RWPE2 (cell line): Measurements from ENCODE around the gene FNDC10.

Source experiments
- ATAC-seq: fragments of 200-7000 bp; cut with Tn5 transposase; 3 replicates; pipeline ENCODE4 v1.9.1; 2021; ENCODE audit warnings: low read depth
- DNase-seq: peaks from one replicate; pipeline ENCODE4 v3.0.0-alpha.2; 2020; ENCODE audit warnings: low spot score
- H3K27ac ChIP-seq: fragments of 450-650 bp; 2 replicates; pipeline ENCODE4 v1.5.1; 2017; ENCODE audit warnings: mild to moderate bottlenecking; ENCODE audit not compliant: poor library complexity, severe bottlenecking
- H3K27me3 ChIP-seq: fragments of 250-450 bp; sonication (Bioruptor Pico); 2 replicates; pipeline ENCODE4 v1.5.1; 2021; ENCODE audit warnings: mild to moderate bottlenecking, moderate library complexity; ENCODE audit not compliant: insufficient read depth, poor library complexity, severe bottlenecking
- H3K36me3 ChIP-seq: fragments of 250-450 bp; sonication (Bioruptor Pico); 2 replicates; pipeline ENCODE4 v1.5.1; 2020; ENCODE audit warnings: low read depth, mild to moderate bottlenecking, moderate library complexity
- H3K4me1 ChIP-seq: fragments of 250-450 bp; sonication (Bioruptor Pico); 2 replicates; pipeline ENCODE4 v1.5.1; 2021; ENCODE audit warnings: mild to moderate bottlenecking, moderate library complexity; ENCODE audit not compliant: insufficient read depth, poor library complexity, severe bottlenecking
- H3K4me3 ChIP-seq: fragments of 250-450 bp; sonication (Bioruptor Pico); 2 replicates; pipeline ENCODE4 v1.5.1; 2021; ENCODE audit warnings: mild to moderate bottlenecking, moderate library complexity; ENCODE audit not compliant: severe bottlenecking
- H3K9me3 ChIP-seq: fragments of 250-450 bp; sonication (Bioruptor Pico); 2 replicates; pipeline ENCODE4 v1.5.1; 2021; ENCODE audit warnings: mild to moderate bottlenecking, moderate library complexity; ENCODE audit not compliant: severe bottlenecking
- TF ChIP-seq, protein P1 (sequence below): fragments of 450-650 bp; IDR thresholded peaks from one replicate; pipeline ENCODE4 v1.5.1; 2017; ENCODE audit warnings: mild to moderate bottlenecking, moderate library complexity; ENCODE audit not compliant: poor library complexity, severe bottlenecking

FNDC10 gene

DNA sequence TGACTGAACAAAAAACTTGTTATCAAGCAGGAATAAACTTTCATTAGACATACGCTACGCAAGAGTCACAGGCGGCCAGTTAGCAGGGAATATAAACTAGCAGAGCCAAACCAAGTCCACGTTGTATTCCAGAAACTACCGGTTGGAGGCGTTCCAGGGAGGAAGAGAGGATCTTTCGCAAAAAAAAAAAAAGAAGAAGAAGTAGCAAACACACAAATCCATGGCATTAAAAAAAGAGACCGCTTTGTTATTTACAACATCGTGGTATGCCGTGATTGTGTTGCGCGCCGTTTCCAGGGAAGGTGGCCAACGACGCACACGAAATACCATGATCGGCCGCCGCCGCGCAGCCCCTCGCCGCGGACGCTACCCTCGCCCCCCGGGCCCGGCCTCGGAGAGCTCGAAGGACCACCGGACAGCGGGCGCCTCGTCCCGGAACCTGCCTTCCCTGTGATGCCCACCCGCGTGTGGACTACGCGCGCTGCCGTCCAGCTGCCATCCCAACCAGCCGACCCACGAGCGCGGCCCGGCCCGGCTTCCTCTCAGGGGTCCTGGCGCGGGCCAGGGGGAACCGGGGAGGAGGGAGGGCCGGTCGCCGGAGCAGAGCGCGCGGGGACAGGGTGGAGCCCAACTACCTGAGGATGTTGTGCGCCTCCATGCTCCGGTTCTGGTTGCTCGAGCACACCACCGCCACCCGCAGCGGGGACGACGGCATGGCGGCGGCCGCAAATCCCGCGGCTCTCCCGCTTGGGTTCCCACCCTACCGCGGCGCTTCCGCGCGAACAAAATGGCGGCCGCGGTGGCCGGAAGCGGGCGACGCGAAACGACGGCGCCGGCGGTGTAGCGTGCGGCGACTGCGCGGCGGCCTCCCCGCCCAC, 25.9 kb downstream of the FNDC10 start:
- Histone ChIP-seq H3K36me3 (peaks cover 33% of the 10 kb centered on the region), H3K27me3 (no peaks in the 10 kb centered on the region), H3K4me3 (peak overlapping the region; percentile 99), H3K4me1 (peaks cover 8% of the 10 kb centered on the region), H3K9me3 (no peaks in the 10 kb centered on the region), H3K27ac (peak overlapping the region; percentile 84)
- DNase-seq (no peak), ATAC-seq (peak; percentile 59)
- TF ChIP-seq, protein P1, sequence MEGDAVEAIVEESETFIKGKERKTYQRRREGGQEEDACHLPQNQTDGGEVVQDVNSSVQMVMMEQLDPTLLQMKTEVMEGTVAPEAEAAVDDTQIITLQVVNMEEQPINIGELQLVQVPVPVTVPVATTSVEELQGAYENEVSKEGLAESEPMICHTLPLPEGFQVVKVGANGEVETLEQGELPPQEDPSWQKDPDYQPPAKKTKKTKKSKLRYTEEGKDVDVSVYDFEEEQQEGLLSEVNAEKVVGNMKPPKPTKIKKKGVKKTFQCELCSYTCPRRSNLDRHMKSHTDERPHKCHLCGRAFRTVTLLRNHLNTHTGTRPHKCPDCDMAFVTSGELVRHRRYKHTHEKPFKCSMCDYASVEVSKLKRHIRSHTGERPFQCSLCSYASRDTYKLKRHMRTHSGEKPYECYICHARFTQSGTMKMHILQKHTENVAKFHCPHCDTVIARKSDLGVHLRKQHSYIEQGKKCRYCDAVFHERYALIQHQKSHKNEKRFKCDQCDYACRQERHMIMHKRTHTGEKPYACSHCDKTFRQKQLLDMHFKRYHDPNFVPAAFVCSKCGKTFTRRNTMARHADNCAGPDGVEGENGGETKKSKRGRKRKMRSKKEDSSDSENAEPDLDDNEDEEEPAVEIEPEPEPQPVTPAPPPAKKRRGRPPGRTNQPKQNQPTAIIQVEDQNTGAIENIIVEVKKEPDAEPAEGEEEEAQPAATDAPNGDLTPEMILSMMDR: peak; percentile 30

DNA sequence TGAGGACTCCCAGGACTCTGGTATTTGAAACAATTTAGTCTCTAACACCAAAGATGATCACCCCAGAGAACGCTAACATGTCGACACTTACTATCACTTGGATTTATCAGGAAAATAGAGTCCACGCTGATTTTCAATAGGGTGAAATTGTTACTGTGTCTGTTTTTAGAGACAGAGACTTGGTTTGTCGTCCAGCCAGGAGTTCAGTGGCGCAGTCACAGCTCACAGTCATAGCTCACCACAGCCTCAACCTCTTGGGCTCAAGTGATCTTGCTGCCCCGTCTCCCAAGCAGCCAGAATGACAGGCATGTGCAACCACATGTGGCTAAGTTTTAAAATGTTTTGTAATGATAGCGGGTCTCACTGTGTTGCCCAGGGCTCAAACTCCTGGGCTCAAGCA, 30.6 kb downstream of the FNDC10 start:
- no peak overlapping the region for H3K27ac ChIP-seq
- TF ChIP-seq, protein P1: no peak
- ATAC-seq (no peak), DNase-seq (no peak)
- H3K4me3 ChIP-seq: no peak overlapping the region
- no peaks in the 10 kb centered on the region for H3K9me3 ChIP-seq
- H3K27me3 ChIP-seq: no peaks in the 10 kb centered on the region
- peaks cover 63% of the 10 kb centered on the region for H3K36me3 ChIP-seq
- no peaks in the 10 kb centered on the region for H3K4me1 ChIP-seq

DNA sequence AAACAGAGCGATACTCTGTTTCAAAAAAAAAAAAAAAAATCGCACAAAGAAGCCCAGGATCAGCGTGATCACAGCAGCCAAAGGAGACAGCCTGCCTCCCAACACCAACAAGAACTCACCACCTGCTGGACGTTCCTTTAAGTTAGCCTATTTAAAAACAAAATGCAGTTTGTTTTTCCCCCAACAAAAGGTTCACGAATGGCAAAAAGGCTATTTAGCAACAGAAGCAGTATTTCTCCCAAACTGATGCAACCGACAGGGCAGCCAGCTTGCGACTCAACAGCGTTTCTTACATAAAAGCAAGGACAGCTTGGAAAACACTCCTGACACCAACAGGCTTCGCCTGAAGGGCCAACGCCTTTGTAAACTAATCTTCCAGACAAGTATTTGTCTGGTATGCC, 32.0 kb downstream of the FNDC10 start:
- H3K9me3 ChIP-seq: no peaks in the 10 kb centered on the region
- DNase-seq (no peak), ATAC-seq (no peak)
- no peaks in the 10 kb centered on the region for H3K4me1 ChIP-seq
- no peak overlapping the region for H3K4me3 ChIP-seq
- TF ChIP-seq, protein P1: no peak
- no peak overlapping the region for H3K27ac ChIP-seq
- H3K27me3 ChIP-seq: no peaks in the 10 kb centered on the region
- peaks cover 76% of the 10 kb centered on the region for H3K36me3 ChIP-seq

DNA sequence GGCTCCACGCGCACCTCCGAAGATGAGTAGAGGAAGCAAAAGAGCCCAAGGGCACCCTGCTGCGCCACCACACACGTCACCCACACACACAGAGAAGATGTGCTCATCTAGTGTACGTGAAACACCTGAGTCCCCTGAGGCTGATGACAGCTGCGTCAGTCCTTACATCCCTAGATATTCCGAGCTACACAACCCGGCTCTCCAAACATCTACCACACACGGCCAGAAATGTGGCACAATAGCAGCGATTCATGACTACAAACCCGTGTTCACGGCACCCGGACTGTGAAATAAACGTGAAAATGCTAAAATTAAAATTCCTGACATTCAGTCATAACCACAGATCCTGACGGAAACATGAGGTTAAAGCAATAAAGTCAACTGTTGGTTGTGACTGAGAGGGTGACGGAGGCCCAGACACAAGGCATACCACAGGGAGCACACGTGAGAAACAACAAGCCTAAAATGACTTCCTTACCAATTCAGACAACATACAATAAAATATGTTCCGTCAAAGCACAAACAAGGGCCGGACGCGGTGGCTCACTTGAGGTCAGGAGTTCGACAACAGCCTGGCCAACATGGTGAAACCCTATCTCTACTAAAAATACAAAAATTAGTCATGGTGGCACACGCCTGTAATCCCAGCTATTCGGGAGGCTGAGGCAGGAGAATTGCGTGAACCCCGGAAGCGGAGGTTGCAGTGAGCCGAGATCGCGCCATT, 32.6 kb downstream of the FNDC10 start:
- Histone ChIP-seq H3K36me3 (peaks cover 76% of the 10 kb centered on the region), H3K27ac (no peak overlapping the region), H3K9me3 (no peaks in the 10 kb centered on the region)

More for the DNA sequence above, 32.6 kb downstream of the FNDC10 start:
- Histone ChIP-seq H3K4me3 (no peak overlapping the region), H3K27me3 (no peaks in the 10 kb centered on the region), H3K4me1 (no peaks in the 10 kb centered on the region)
- ATAC-seq: no peak
- TF ChIP-seq, protein P1: no peak
- DNase-seq: no peak
